Measurements from ENCODE around the gene RAB3IP. TPM values are rescaled to one million over a fixed set of nuclear protein-coding genes. Genes with fewer than 3 reads are reported as not detected.

Gene RAB3IP
- total and polyA plus RNA-seq, 2 of the 4 experiments (the other 2 are of a cell fraction) = 1.5 to 2.7 TPM

DNA sequence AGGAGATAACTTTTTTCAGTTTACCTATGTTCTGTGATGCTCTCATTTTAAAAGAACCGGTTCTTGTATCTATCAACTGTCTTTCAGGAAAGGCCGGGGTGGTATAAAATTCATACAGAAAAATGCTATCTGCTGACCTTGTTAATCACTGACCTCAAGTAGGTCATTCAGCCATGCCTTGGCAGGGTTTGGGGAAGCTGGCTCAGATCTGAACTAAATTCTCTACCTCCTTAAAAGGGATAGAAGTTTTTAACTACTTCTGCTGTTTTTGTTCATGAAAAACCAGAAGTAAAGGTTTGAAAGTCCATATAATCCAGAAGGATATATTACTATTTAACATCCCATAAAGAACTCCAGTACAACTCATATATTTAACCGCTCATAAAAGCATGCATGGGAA, 96.4 kb downstream of the RAB3IP start:
- Histone ChIP-seq H2AFZ (replicated peaks; ENCODE audit: low read length, poor library complexity) (no peak overlapping the region), H4K20me1 (ENCODE audit: insufficient read depth, low read length) (no peaks in the 10 kb centered on the region), H3K4ac (ENCODE audit: low read depth, low read length) (no peak overlapping the region), H3K4me2 (ENCODE audit: low read depth, low read length) (no peak overlapping the region), H3K18ac (ENCODE audit: low read depth, low read length) (no peak overlapping the region), H3K27me3 (ENCODE audit: control insufficient read depth, insufficient read depth, low read length) (no peaks in the 10 kb centered on the region), H2BK20ac (ENCODE audit: low read depth, low read length) (no peak overlapping the region), H3K9me3 (ENCODE audit: control insufficient read depth, insufficient read depth, low read length) (no peaks in the 10 kb centered on the region), H3K14ac (replicated peaks; ENCODE audit: low read depth, low read length) (no peak overlapping the region), H3K23ac (ENCODE audit: low read depth, low read length) (no peak overlapping the region), H3K9me1 (ENCODE audit: insufficient read depth, low read length) (no peaks in the 10 kb centered on the region), H3K4me1 (ENCODE audit: control insufficient read depth, insufficient read depth, low read length) (no peaks in the 10 kb centered on the region), H3K4me3 (ENCODE audit: insufficient read depth, low read depth, low read length) (no peak overlapping the region), H3K56ac (ENCODE audit: extremely low read depth, insufficient read depth, low read length) (no peak overlapping the region), H4K8ac (ENCODE audit: low read depth in 2 of 2, low read length in 2 of 2) (no peak overlapping the region), H3K79me1 (ENCODE audit: low read depth in 1 of 2, low read length in 2 of 2) (no peaks in the 10 kb centered on the region), H2AK5ac (ENCODE audit: low read depth, low read length) (no peak overlapping the region), H4K91ac (ENCODE audit: insufficient read depth, low read depth, low read length) (no peak overlapping the region), H2BK120ac (ENCODE audit: low read depth, low read length) (no peak overlapping the region), H4K5ac (ENCODE audit: low read depth, low read length) (no peak overlapping the region), H2AK9ac (replicated peaks; ENCODE audit: low read depth, low read length, poor library complexity) (no peak overlapping the region), H3K9ac (ENCODE audit: low read depth, low read length) (no peak overlapping the region), H2BK15ac (ENCODE audit: low read depth, low read length) (no peak overlapping the region), H3K27ac (ENCODE audit: insufficient read depth, low read length) (no peak overlapping the region), H2BK5ac (ENCODE audit: low read depth, low read length, poor library complexity, severe bottlenecking) (no peak overlapping the region), H3K36me3 (ENCODE audit: control insufficient read depth, insufficient read depth, low read length) (no peaks in the 10 kb centered on the region)
- POLR2A ChIA-PET (ENCODE audit: unreplicated experiment) = no interaction called here
- in situ Hi-C loops (cut with MboI; ENCODE audit: low sequenced_read_pairs) (no loop called here), dilution Hi-C loops (cut with HindIII; ENCODE audit: low sequenced_read_pairs, unreplicated experiment) (no loop called here), intact Hi-C loops (cut with micrococcal nuclease) (no loop called here)
- no TSS peak for BruUV-seq (replicated peaks)
- CTCF ChIA-PET = no interaction called here
- WGBS, 2 experiments (ENCODE audit: extremely low coverage in 2 of 2, insufficient read length in 1 of 2) = no CpG with 5 or more reads among the region's 3 CpGs
- ATAC-seq (ENCODE audit: low read depth) (no peak), DNase-seq (no peak)
- no peak for TF ChIP-seq RCOR1 (IDR thresholded peaks at IDR 0.05; ENCODE audit: insufficient replicate concordance, low read length)
- no peak for TF ChIP-seq CHD1 (IDR thresholded peaks at IDR 0.05; ENCODE audit: low read depth, low read length)
- no peak for TF ChIP-seq MAZ (IDR thresholded peaks at IDR 0.05; ENCODE audit: borderline replicate concordance, low read depth, low read length)
- TF ChIP-seq, protein P1, sequence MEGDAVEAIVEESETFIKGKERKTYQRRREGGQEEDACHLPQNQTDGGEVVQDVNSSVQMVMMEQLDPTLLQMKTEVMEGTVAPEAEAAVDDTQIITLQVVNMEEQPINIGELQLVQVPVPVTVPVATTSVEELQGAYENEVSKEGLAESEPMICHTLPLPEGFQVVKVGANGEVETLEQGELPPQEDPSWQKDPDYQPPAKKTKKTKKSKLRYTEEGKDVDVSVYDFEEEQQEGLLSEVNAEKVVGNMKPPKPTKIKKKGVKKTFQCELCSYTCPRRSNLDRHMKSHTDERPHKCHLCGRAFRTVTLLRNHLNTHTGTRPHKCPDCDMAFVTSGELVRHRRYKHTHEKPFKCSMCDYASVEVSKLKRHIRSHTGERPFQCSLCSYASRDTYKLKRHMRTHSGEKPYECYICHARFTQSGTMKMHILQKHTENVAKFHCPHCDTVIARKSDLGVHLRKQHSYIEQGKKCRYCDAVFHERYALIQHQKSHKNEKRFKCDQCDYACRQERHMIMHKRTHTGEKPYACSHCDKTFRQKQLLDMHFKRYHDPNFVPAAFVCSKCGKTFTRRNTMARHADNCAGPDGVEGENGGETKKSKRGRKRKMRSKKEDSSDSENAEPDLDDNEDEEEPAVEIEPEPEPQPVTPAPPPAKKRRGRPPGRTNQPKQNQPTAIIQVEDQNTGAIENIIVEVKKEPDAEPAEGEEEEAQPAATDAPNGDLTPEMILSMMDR (conservative IDR thresholded peaks at IDR 0.05; ENCODE audit: low read depth, low read length) = no peak
- no peak for TF ChIP-seq CEBPB (IDR thresholded peaks at IDR 0.05; ENCODE audit: low read depth, low read length)
- TF ChIP-seq RAD21 (IDR thresholded peaks at IDR 0.05; ENCODE audit: low read length) = no peak
- TF ChIP-seq POLR2A (IDR thresholded peaks at IDR 0.05; ENCODE audit: low read depth, low read length) = no peak
- TF ChIP-seq, protein P2, sequence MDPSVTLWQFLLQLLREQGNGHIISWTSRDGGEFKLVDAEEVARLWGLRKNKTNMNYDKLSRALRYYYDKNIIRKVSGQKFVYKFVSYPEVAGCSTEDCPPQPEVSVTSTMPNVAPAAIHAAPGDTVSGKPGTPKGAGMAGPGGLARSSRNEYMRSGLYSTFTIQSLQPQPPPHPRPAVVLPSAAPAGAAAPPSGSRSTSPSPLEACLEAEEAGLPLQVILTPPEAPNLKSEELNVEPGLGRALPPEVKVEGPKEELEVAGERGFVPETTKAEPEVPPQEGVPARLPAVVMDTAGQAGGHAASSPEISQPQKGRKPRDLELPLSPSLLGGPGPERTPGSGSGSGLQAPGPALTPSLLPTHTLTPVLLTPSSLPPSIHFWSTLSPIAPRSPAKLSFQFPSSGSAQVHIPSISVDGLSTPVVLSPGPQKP (IDR thresholded peaks at IDR 0.05; ENCODE audit: borderline replicate concordance, low read depth, low read length) = no peak
- TF ChIP-seq, protein P3, sequence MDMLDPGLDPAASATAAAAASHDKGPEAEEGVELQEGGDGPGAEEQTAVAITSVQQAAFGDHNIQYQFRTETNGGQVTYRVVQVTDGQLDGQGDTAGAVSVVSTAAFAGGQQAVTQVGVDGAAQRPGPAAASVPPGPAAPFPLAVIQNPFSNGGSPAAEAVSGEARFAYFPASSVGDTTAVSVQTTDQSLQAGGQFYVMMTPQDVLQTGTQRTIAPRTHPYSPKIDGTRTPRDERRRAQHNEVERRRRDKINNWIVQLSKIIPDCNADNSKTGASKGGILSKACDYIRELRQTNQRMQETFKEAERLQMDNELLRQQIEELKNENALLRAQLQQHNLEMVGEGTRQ (IDR thresholded peaks at IDR 0.05; ENCODE audit: low read depth, low read length) = no peak
- TF ChIP-seq SMC3 (IDR thresholded peaks at IDR 0.05; ENCODE audit: low read depth, low read length) = no peak
- no peak for TF ChIP-seq MXI1 (IDR thresholded peaks at IDR 0.05; ENCODE audit: borderline replicate concordance, low read depth, low read length)
